GM12878 (cell line): ENCODE results near the gene UVRAG.
"Not testable (repeated sequence)": the region's sequence is repeated elsewhere in the genome, so short reads cannot be mapped to it uniquely, and the experiment has no call there.

ENCODE experiments used
- BACH1 ChIP-seq: fragments of 450-650 bp; IDR thresholded peaks from 2 replicates; pipeline ENCODE4 v1.6.1; 2017; ENCODE audit warnings: mild to moderate bottlenecking, borderline replicate concordance
- CHD1 ChIP-seq: IDR thresholded peaks from 2 replicates; pipeline ENCODE4 v1.6.1; 2012; ENCODE audit warnings: low read depth, low read length, improper control_type of control experiment
- FOXM1 ChIP-seq: IDR thresholded peaks from 2 replicates; pipeline ENCODE4 v1.6.1; 2012; ENCODE audit warnings: low read depth, mild to moderate bottlenecking, inconsistent platforms, low read length, moderate library complexity
- RB1 ChIP-seq: fragments of 450-650 bp; formaldehyde crosslinking; IDR thresholded peaks from 2 replicates; pipeline ENCODE4 v1.6.1; 2017; ENCODE audit warnings: mild to moderate bottlenecking, borderline replicate concordance
- RCOR1 ChIP-seq: conservative IDR thresholded peaks from 2 replicates; pipeline ENCODE4 v1.6.1; 2012; ENCODE audit warnings: low read depth, low read length, improper control_type of control experiment
- TF ChIP-seq, protein P1 (sequence below): IDR thresholded peaks from 2 replicates; pipeline ENCODE4 v1.6.1; 2011; ENCODE audit warnings: low read depth, mild to moderate bottlenecking, low read length, moderate library complexity, borderline replicate concordance; ENCODE audit errors: extremely low read depth

DNA sequence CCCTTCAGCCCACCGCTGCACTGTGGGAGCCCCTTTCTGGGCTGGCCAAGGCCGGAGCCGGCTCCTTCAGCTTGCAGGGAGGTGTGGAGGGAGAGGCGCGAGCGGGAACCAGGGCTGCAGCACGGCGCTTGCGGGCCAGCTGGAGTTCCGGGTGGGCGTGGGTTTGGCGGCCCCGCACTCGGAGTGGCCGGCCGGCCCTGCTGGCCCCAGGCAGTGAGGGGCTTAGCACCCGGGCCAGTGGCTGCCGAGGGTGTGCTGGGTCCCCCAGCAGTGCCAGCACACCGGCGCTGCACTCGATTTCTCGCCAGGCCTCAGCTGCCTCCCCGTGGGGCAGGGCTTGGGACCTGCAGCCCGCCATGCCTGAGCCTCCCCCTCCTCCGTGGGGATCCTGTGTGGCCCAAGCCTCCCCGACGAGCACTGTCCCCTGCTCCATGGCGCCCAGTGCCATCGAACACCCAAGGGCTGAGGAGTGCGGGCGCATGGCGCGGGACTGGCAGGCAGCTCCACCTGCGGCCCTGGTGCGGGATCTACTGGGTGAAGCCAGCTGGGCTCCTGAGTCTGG lies 245.5 kb downstream of the UVRAG start:
- TF ChIP-seq, protein P1, sequence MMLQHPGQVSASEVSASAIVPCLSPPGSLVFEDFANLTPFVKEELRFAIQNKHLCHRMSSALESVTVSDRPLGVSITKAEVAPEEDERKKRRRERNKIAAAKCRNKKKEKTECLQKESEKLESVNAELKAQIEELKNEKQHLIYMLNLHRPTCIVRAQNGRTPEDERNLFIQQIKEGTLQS: not testable (repeated sequence)
- not testable (repeated sequence) for TF ChIP-seq FOXM1, RCOR1, RB1, CHD1, BACH1
